Chondrocyte (in vitro differentiated cells): ENCODE results near the gene LKAAEAR1. TPM values are rescaled to one million over a fixed set of nuclear protein-coding genes. Genes with fewer than 3 reads are reported as not detected.

Experiments used
- DNase-seq: peaks from one replicate; pipeline ENCODE4 v3.0.0; 2021; ENCODE audit warnings: mixed read lengths, low spot score
- H3K27ac Mint-ChIP-seq: one replicate; pipeline ENCODE4 v1.8.0; 2021; ENCODE audit warnings: mild to moderate bottlenecking, moderate library complexity, mixed read lengths; ENCODE audit not compliant: unreplicated experiment
- H3K27me3 Mint-ChIP-seq: 2 replicates; pipeline ENCODE4 v1.8.0; 2021; ENCODE audit warnings: low read depth, mixed read lengths
- H3K36me3 Mint-ChIP-seq: 2 replicates; pipeline ENCODE4 v1.8.0; 2021; ENCODE audit warnings: low read depth, mixed read lengths
- H3K4me1 Mint-ChIP-seq: 2 replicates; pipeline ENCODE4 v1.8.0; 2021; ENCODE audit warnings: low read depth, mild to moderate bottlenecking, mixed read lengths
- H3K4me3 Mint-ChIP-seq: one replicate; pipeline ENCODE4 v1.8.0; 2021; ENCODE audit warnings: mild to moderate bottlenecking, moderate library complexity, mixed read lengths; ENCODE audit not compliant: unreplicated experiment
- H3K9me3 Mint-ChIP-seq: 2 replicates; pipeline ENCODE4 v1.8.0; 2021; ENCODE audit warnings: low read depth, mixed read lengths
- CTCF ChIP-seq: fragments of 200-600 bp; sonication (generic); IDR thresholded peaks from 2 replicates; pipeline ENCODE4 v1.5.0; 2021; ENCODE audit warnings: antibody characterized with exemption, mild to moderate bottlenecking, moderate library complexity
- total RNA-seq: library from RNA; stranded (reverse); gene quantifications from 3 replicates; pipeline ENCODE4 v1.2.1, GENCODE V29; 2021

The LKAAEAR1 gene
- total RNA-seq, 1 donor from 2014 or later: 0.55 TPM

GRCh38 chr20:64101731-64102621 is 17.8 kb upstream of the LKAAEAR1 start:
- Mint-ChIP-seq H3K27me3 (peaks cover 24% of the 10 kb centered on the region), H3K4me1 (peaks cover 3% of the 10 kb centered on the region), H3K27ac (no peak overlapping the region), H3K4me3 (no peak overlapping the region), H3K36me3 (no peaks in the 10 kb centered on the region), H3K9me3 (no peaks in the 10 kb centered on the region)
- DNase-seq: peak; percentile 80
- TF ChIP-seq CTCF: peak; percentile 87

GRCh38 chr20:64100946-64101688 is 16.9 kb upstream of the LKAAEAR1 start:
- no peak for TF ChIP-seq CTCF
- peaks cover 19% of the 10 kb centered on the region for H3K27me3 Mint-ChIP-seq
- H3K4me3 Mint-ChIP-seq: peak overlapping the region; percentile 12
- H3K36me3 Mint-ChIP-seq: peaks cover 5% of the 10 kb centered on the region
- peaks cover 3% of the 10 kb centered on the region for H3K4me1 Mint-ChIP-seq
- no peak overlapping the region for H3K27ac Mint-ChIP-seq
- no peak for DNase-seq
- peaks cover 3% of the 10 kb centered on the region for H3K9me3 Mint-ChIP-seq

- peaks cover 5% of the 10 kb centered on the region for H3K36me3 Mint-ChIP-seq
- no peak for TF ChIP-seq CTCF
- no peak overlapping the region for H3K4me3 Mint-ChIP-seq
- no peak for DNase-seq
- no peak overlapping the region for H3K27ac Mint-ChIP-seq
- peaks cover 19% of the 10 kb centered on the region for H3K27me3 Mint-ChIP-seq
- H3K4me1 Mint-ChIP-seq: peaks cover 3% of the 10 kb centered on the region
- H3K9me3 Mint-ChIP-seq: peaks cover 3% of the 10 kb centered on the region
Observed at GRCh38 chr20:64100566-64100888, 16.3 kb upstream of the LKAAEAR1 start.

DNA sequence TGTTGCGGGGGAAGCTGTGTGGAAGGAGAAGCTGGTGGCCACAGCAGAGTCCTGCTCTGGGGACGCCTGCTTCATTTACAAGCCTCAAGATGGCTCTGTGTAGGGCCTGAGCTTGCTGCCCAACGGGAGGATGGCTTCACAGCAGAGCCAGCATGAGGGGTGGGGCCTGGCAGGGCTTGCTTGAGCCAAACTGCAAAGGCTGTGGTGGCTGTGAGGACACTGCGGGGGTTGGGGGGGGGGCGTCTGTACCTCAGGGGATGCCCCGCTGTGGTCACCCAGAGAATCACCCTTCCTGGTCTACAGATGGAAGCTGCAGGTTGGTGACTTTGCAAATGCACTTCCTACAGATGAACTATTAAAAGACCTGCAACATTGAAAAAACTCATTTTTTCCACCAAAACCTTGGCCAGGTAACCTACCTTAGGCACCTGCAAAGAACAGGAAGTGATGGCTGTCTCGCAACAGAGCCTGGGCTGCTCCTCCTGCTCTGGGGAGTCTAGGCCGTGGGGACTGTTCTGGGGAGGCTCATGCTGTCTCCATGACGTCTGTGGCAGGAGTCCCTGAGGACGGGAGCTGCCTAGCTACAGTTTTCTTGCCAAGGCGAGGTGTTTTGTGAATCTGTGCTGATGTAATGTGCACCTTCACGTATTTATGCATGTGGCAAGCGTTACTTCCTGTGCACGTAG is 15.8 kb upstream of the LKAAEAR1 start:
- Mint-ChIP-seq H3K4me3 (no peak overlapping the region), H3K4me1 (peaks cover 3% of the 10 kb centered on the region), H3K36me3 (peaks cover 5% of the 10 kb centered on the region), H3K27me3 (peaks cover 19% of the 10 kb centered on the region), H3K27ac (no peak overlapping the region), H3K9me3 (peaks cover 3% of the 10 kb centered on the region)
- TF ChIP-seq CTCF: no peak
- DNase-seq: no peak
